Neuron (in vitro differentiated cells): ENCODE data around the gene PFKM.

Experiments used
- H2AFZ ChIP-seq: one replicate; pipeline ENCODE4 v1.6.1; 2013; ENCODE audit warnings: low read depth, mild to moderate bottlenecking, inconsistent platforms, low read length, moderate library complexity
- H3K27me3 ChIP-seq: one replicate; pipeline ENCODE4 v1.6.1; 2013; ENCODE audit warnings: low read length; ENCODE audit not compliant: insufficient read depth
- H3K36me3 ChIP-seq: one replicate; pipeline ENCODE4 v1.6.1; 2013; ENCODE audit warnings: low read length; ENCODE audit not compliant: insufficient read depth
- H3K4me1 ChIP-seq: one replicate; pipeline ENCODE4 v1.6.1; 2013; ENCODE audit warnings: low read length; ENCODE audit not compliant: insufficient read depth
- H3K4me3 ChIP-seq: 2 replicates; pipeline ENCODE4 v1.5.1; 2013; ENCODE audit warnings: mild to moderate bottlenecking, low read length, moderate library complexity
- H3K9me3 ChIP-seq: one replicate; pipeline ENCODE4 v1.6.1; 2013; ENCODE audit warnings: low read length

The PFKM gene

DNA sequence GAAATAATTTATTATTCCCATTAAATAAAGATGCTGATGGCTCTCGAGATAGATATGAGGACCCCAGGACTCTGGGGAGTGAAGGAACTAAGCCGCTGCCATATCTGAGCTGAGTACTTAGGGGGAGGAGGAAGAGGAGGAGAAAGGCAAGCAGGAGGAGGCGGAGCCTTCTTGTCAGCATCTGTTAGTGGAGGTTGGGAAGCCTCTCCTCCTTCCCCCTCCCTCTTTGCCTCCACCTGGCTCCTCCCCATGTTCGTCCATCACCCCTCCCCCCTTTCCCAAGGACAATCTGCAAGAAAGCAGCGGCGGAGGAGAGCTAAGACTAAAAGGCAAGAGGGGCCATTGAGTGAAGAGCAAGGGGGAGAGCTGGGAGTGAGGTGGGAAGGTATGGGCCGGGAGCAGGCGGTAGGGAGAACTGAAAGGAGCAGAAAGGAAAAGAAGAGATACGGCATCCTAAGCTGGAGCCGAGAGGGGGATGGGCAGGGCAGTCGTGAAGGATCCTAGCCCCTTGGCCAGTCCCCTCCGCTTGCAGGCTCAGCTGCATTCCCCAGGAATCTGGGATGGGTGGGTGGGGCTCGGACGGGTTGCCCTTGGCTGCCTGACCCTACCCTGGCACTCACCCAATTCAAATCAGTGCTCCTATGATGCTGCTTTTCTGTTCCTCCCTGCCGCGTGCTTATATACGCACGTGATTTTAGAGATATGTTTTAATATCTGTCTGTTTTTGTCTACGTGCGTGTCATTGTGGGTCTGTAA lies at the start of gene PFKM:
Gene PFKM, plus strand, starts transcription at position 287 of the 756 bp plus-strand sequence. CDS start 3,411 bp downstream, outside the sequence.
- Histone ChIP-seq H3K27me3 (no peaks in the 10 kb centered on the region), H2AFZ (peak within 1 kb of the TSS; percentile 1), H3K9me3 (peaks cover 2% of the 10 kb centered on the region), H3K4me1 (peaks cover 38% of the 10 kb centered on the region), H3K36me3 (peaks cover 16% of the 10 kb centered on the region), H3K4me3 (peak within 1 kb of the TSS; percentile 56)

DNA sequence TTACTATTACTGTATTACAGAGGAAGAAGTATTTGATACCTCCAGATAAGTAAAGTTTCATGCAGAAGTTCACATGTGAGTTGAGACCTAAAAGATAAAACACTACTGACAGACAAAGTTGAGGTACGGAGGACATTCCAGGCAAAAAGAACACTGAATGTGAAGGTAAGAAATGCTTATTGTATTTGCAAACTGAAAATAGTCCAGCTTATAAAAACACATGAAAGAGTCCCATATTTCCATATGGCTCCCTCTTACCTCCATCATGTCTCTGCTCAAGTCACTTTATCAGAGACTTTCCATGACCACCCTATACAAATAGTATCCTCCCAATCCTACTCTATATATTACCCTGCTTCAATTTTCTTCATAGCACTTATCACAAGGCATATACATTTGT lies 49.1 kb upstream of the PFKM start:
- Histone ChIP-seq H3K27me3 (no peaks in the 10 kb centered on the region), H3K4me3 (no peak overlapping the region), H2AFZ (no peak overlapping the region), H3K36me3 (peaks cover 71% of the 10 kb centered on the region), H3K9me3 (no peaks in the 10 kb centered on the region), H3K4me1 (no peaks in the 10 kb centered on the region)

DNA sequence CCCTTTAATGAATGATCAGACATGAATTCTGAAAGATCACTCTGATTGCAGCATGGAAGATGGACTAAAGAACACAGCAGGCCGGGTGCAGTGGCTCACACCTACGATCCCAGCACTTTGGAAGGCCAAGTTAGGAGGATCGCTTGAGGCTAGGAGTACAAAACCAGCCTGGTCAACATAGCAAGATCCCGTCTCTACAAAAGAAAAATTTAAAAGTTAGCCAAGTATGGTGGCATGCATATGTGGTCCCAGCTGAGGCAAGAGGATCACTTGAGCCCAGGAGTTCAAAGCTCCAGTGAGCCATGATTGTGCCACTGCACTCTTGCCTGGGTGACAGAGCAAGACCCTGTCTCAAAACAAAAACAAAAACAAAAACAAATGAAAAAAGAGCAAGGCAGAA lies 48.4 kb upstream of the PFKM start:
- no peak overlapping the region for H3K4me3 ChIP-seq
- no peaks in the 10 kb centered on the region for H3K27me3 ChIP-seq
- H3K9me3 ChIP-seq, result no peaks in the 10 kb centered on the region
- H2AFZ ChIP-seq, result no peak overlapping the region
- H3K36me3 ChIP-seq, result peaks cover 64% of the 10 kb centered on the region
- no peaks in the 10 kb centered on the region for H3K4me1 ChIP-seq

DNA sequence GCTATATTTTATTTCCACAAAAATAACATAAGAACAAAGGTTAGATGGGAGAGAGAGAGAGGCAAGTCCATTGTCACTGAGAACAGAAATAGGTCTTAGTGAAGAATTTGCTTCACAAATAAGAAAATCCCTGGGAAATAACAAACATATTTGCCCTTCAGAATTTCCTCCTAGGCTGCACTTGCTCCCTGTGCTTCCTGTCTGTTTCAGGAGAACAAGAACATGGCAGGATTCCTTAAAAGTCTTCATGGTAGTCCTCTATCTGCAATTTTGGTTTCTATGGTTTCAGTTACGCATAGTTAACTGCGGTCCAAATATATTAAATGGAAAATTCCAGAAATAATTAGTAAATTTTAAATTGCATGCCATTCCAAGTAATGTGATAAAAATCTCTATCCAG lies 47.4 kb upstream of the PFKM start:
- Histone ChIP-seq H3K4me1 (no peaks in the 10 kb centered on the region), H3K27me3 (no peaks in the 10 kb centered on the region), H3K36me3 (peaks cover 62% of the 10 kb centered on the region), H3K9me3 (no peaks in the 10 kb centered on the region), H2AFZ (no peak overlapping the region), H3K4me3 (no peak overlapping the region)

DNA sequence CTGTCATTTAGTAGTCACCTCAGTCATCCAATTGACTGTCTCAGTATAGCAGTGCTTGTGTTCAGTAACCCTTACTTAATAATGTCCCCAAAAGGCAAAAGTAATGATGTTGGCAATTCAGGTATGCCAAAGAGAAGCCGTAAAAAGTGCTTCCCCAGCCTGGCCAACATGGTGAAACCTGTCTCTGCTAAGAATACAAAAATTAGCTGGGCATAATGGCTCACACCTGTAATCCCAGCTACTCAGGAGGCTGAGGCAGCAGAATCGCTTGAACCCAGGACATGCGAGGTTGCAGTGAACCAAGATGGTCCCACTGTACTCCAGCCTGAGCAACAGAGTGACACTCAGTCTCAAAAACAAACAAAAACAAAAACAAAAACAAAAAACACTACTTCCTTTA lies 46.9 kb upstream of the PFKM start:
- Histone ChIP-seq H3K27me3 (no peaks in the 10 kb centered on the region), H2AFZ (no peak overlapping the region), H3K36me3 (peaks cover 61% of the 10 kb centered on the region), H3K4me3 (no peak overlapping the region), H3K4me1 (no peaks in the 10 kb centered on the region), H3K9me3 (no peaks in the 10 kb centered on the region)

DNA sequence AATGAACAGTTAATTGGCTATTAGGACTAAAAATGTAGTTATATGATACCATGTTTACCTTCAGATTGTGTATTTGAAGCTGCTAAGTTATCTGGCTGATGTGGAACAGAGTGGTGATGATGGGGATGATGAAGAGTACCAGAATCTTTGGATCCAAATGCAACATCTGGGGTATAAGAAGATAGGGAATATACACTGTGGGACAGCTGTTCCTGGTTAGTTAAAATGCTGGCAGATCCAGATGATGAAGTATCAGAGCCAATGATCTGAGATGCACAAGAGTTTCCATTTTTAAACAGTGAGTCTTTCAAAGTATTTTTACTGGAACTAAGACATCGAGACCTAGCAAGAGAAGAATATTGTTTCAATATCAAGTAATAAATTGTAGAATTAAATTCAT lies 44.9 kb upstream of the PFKM start:
- H2AFZ ChIP-seq, result no peak overlapping the region
- H3K9me3 ChIP-seq, result no peaks in the 10 kb centered on the region
- peaks cover 52% of the 10 kb centered on the region for H3K36me3 ChIP-seq
- H3K4me1 ChIP-seq, result no peaks in the 10 kb centered on the region
- H3K4me3 ChIP-seq, result no peak overlapping the region
- H3K27me3 ChIP-seq, result no peaks in the 10 kb centered on the region

DNA sequence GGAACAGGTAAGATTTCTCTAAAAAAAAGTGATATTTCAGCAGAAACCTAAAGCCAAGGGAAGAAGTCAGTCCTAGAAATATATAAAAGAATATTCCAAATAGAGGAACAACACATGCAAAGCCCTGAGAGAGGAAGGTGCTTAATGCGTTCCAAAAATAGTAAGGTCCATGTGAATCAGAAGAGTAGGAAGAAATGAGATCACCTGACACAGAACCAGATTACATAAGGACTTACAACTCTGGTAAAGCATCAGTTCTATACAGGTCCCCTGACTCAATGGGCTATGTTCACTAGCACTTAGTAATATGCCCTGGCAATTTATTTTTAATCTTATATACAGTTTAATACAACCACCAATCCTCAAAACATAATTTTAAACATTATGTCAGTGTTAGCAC lies 43.3 kb upstream of the PFKM start:
- Histone ChIP-seq H3K36me3 (peaks cover 44% of the 10 kb centered on the region), H2AFZ (no peak overlapping the region), H3K4me3 (no peak overlapping the region), H3K4me1 (no peaks in the 10 kb centered on the region), H3K27me3 (no peaks in the 10 kb centered on the region), H3K9me3 (no peaks in the 10 kb centered on the region)

DNA sequence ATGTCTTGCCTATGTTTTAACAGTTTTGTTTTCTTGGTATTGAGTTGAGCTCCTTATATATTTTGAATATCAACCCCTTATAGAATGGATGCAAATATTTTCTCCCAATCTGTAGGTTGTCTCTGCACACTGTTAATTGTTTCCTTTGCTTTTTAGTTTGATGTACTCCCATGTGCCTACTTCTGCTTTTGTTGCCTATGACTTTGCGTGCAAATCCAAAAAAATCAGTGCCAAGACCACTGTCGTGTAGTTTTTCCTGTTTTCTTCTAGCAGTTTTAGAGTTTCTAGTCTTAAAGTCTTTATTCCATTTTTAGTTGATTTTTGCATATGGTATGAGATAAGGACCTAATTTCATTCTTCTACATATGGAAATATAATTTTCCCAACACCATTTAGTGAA lies 42.1 kb upstream of the PFKM start:
- Histone ChIP-seq H3K9me3 (no peaks in the 10 kb centered on the region), H3K4me1 (no peaks in the 10 kb centered on the region), H3K4me3 (no peak overlapping the region), H3K36me3 (peaks cover 46% of the 10 kb centered on the region), H2AFZ (no peak overlapping the region), H3K27me3 (no peaks in the 10 kb centered on the region)

DNA sequence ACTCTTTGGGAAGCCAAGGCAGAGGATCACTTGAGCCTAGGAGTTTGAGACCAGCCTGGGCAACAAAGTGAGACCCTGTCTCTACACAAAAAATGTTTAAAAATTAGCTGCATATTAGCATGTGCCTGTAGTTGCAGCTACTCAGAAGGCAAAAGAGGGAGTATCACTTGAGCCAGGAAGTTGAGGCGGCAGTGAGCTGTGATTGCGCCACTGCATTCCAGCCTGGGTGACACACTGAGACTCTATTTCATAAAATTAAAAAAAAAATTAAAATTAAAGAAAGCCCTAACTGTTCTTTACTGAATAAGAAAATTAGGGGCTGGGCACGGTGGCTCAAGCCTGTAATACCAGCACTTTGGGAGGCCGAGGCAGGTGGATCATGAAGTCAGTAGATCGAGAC lies 40.3 kb upstream of the PFKM start:
- Histone ChIP-seq H3K4me1 (no peaks in the 10 kb centered on the region), H2AFZ (no peak overlapping the region), H3K4me3 (no peak overlapping the region), H3K36me3 (peaks cover 42% of the 10 kb centered on the region), H3K9me3 (no peaks in the 10 kb centered on the region), H3K27me3 (no peaks in the 10 kb centered on the region)

DNA sequence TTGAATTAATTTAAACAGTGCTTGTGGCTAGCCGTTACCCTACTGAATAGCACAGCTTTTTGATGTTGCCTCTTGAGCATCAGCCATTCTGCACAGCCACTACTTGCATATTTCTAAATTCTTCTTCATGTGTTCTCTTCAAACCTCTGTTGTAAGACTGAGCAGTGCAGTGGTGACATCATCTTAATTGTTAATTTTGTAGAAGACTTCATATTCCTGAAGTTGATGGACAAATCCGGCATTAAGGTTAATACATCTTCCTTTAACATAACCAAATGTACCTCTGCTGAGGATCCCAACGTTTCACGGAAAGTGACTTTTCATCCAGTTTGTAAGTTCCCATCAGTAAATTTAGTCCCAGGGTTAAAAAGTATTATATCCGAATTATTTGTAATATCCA lies 38.9 kb upstream of the PFKM start:
- H3K36me3 ChIP-seq, result peaks cover 37% of the 10 kb centered on the region
- H3K9me3 ChIP-seq, result no peaks in the 10 kb centered on the region
- no peaks in the 10 kb centered on the region for H3K4me1 ChIP-seq
- H3K4me3 ChIP-seq, result no peak overlapping the region
- no peak overlapping the region for H2AFZ ChIP-seq
- no peaks in the 10 kb centered on the region for H3K27me3 ChIP-seq

DNA sequence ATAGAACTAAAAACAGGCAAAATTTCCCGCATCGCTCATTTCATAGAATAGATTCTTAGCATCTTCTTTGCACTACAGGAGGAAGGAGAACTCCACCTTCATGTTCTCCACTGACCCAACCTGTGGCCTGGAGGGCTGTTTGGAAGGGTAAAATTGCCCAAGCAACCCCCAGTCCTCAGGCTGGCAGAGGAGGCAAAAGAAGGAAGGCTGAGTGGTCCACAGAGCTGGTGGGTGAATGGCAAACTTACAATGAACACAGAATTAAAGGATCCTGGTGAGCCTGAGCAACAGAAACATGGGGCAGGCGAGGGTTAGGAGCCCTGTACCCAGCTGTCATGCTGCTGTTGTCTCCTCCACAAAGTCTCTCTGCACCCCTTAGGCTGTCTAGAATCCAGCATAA lies 38.3 kb upstream of the PFKM start:
- H3K27me3 ChIP-seq, result no peaks in the 10 kb centered on the region
- H3K4me1 ChIP-seq, result no peaks in the 10 kb centered on the region
- no peak overlapping the region for H3K4me3 ChIP-seq
- no peak overlapping the region for H2AFZ ChIP-seq
- H3K36me3 ChIP-seq, result peaks cover 43% of the 10 kb centered on the region
- no peaks in the 10 kb centered on the region for H3K9me3 ChIP-seq

DNA sequence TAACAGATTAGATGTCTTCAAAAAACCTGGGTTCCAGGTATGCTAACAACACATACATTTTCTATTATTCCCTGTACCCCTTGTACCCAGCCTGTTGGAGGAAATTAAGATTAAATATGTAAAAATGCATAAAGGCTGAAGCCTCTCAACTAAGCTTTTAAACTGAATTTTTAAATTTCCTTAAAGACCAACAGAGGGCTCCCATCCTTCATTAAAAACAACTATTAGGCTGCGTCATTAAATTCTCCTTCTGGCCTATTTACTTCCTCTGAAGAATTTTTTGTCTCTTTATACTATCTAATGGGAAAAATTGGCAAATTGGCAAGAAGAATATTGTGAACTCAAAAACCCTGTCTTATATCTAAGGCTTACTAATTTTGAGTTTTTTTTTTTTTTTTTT lies 35.1 kb upstream of the PFKM start:
- H3K36me3 ChIP-seq, result peaks cover 63% of the 10 kb centered on the region
- H3K4me3 ChIP-seq, result no peak overlapping the region
- no peaks in the 10 kb centered on the region for H3K27me3 ChIP-seq

DNA sequence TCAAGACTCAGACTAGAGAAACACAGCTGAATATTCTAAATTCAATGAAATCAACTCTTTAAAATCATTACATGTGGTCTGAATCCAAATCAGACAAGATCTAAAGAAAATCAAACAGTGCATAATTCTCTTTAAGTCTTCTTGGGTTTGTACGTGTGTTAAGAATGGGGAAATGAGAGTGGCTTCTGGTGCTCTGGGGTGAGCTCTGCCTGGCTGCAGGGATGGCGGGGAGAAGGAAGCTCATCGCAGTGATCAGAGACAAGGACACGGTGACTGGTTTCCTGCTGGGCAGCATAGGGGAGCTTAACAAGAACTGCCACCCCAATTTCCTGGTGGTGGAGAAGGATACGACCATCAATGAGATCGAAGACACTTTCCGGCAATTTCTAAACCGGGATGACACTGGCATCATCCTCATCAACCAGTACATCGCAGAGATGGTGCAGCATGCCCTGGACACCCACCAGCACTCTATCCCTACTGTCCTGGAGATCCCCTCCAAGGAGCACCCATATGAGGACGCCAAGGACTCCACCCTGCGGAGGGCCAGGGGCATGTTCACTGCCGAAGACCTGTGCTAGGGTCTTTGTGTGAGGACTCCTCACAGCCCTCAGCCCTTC lies 34.2 kb upstream of the PFKM start:
- no peaks in the 10 kb centered on the region for H3K27me3 ChIP-seq
- no peaks in the 10 kb centered on the region for H3K9me3 ChIP-seq
- no peaks in the 10 kb centered on the region for H3K4me1 ChIP-seq
- H3K36me3 ChIP-seq, result peaks cover 66% of the 10 kb centered on the region
- H3K4me3 ChIP-seq, result no peak overlapping the region
- H2AFZ ChIP-seq, result no peak overlapping the region

More for the DNA sequence above, 35.1 kb upstream of the PFKM start:
- Histone ChIP-seq H2AFZ (no peak overlapping the region), H3K9me3 (no peaks in the 10 kb centered on the region), H3K4me1 (no peaks in the 10 kb centered on the region)

DNA sequence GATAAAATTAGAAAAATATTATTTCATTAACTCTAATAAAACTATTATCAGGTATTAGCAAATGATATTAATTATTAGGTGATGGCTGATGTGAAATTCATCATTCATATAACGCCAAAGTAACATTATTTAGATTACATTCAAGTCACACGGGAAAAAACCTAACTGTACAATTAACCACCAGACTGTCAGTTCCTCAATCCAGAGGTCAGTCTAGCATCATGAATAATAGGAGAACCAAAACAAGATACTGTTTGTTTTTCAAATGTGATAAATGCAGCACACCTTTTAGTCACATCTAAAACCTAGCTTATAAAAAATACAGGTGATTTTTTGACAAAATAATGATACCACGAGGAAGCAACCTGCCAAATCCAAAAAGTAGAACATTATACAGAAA lies 32.8 kb upstream of the PFKM start:
- H3K9me3 ChIP-seq, result no peaks in the 10 kb centered on the region
- peaks cover 67% of the 10 kb centered on the region for H3K36me3 ChIP-seq
- H3K4me3 ChIP-seq, result no peak overlapping the region
- no peaks in the 10 kb centered on the region for H3K27me3 ChIP-seq
- H2AFZ ChIP-seq, result no peak overlapping the region
- no peaks in the 10 kb centered on the region for H3K4me1 ChIP-seq
